ENCODE data around the gene RPS6KA5.
A peak's percentile ranks its signal among the peaks of the same experiment; 100 is the strongest.

RPS6KA5 gene

GRCh38 chr14:91065266-91065665 lies 4.8 kb upstream of the RPS6KA5 start:
- DNase-seq (ENCODE audit: low read depth) = no peak
- H3K4me3 ChIP-seq (ENCODE audit: low read depth, low read length) = no peak overlapping the region
- no peak for TF ChIP-seq CTCF (IDR thresholded peaks at IDR 0.05; ENCODE audit: control insufficient read depth, extremely low read depth, insufficient read depth)

GRCh38 chr14:91063119-91063518 lies 2.7 kb upstream of the RPS6KA5 start:
- no peak overlapping the region for H3K4me3 ChIP-seq (ENCODE audit: low read depth, low read length)
- DNase-seq (ENCODE audit: low read depth) = no peak
- no peak for TF ChIP-seq CTCF (IDR thresholded peaks at IDR 0.05; ENCODE audit: control insufficient read depth, extremely low read depth, insufficient read depth)

GRCh38 chr14:91062600-91062999 lies 2.2 kb upstream of the RPS6KA5 start:
- H3K4me3 ChIP-seq (ENCODE audit: low read depth, low read length) = no peak overlapping the region

GRCh38 chr14:91061056-91061887 lies 831 bp upstream of the RPS6KA5 start:
- peak overlapping the region; percentile 47 for H3K4me3 ChIP-seq (ENCODE audit: low read depth, low read length)
- DNase-seq (ENCODE audit: low read depth) = no peak
- no peak for TF ChIP-seq CTCF (IDR thresholded peaks at IDR 0.05; ENCODE audit: control insufficient read depth, extremely low read depth, insufficient read depth)

More at GRCh38 chr14:91062600-91062999, 2.2 kb upstream of the RPS6KA5 start:
- no peak for DNase-seq (ENCODE audit: low read depth)
- TF ChIP-seq CTCF (IDR thresholded peaks at IDR 0.05; ENCODE audit: control insufficient read depth, extremely low read depth, insufficient read depth) = no peak

GRCh38 chr14:91059576-91060350 lies 678 bp downstream of the RPS6KA5 start:
- DNase-seq (ENCODE audit: low read depth) = no peak
- TF ChIP-seq CTCF (IDR thresholded peaks at IDR 0.05; ENCODE audit: control insufficient read depth, extremely low read depth, insufficient read depth) = peak; percentile 49
- peak overlapping the region; percentile 70 for H3K4me3 ChIP-seq (ENCODE audit: low read depth, low read length)

- no peak overlapping the region for H3K4me3 ChIP-seq (ENCODE audit: low read depth, low read length)
- DNase-seq (ENCODE audit: low read depth) = no peak
- no peak for TF ChIP-seq CTCF (IDR thresholded peaks at IDR 0.05; ENCODE audit: control insufficient read depth, extremely low read depth, insufficient read depth)
Measured at GRCh38 chr14:91058042-91058581, 2.3 kb downstream of the RPS6KA5 start.

Measured in LNCaP clone FGC (cell line).